Gastrocnemius medialis (tissue), 4 donors: ENCODE measurements around the gene BRCA2. TPM values are rescaled to one million over a fixed set of nuclear protein-coding genes. Genes with fewer than 3 reads are reported as not detected.

ENCODE experiments used
- ATAC-seq, 2 donors: fragments of 150-250 bp; one replicate each; pipeline ENCODE4 v1.9.1; 2016
- DNase-seq, 2 donors: peaks; one replicate each; pipeline ENCODE4 v3.0.0-alpha.2; 2019
- H3K27ac ChIP-seq, 4 donors: fragments of 200-600 bp; sonication (generic); 1 replicate in 1 of 4; 2 replicates in 3 of 4; pipeline ENCODE4 v1.5.1; 2016 to 2018; ENCODE audit warnings: mild to moderate bottlenecking in 2 of 4, moderate library complexity in 1 of 4
- H3K27me3 ChIP-seq, 3 donors: fragments of 200-600 bp; sonication (generic) in 2 of 3; 1 replicate in 1 of 3; 2 replicates in 2 of 3; pipeline versions ENCODE4 v1.5.1 to v1.6.0; 2016 to 2019; ENCODE audit warnings: mild to moderate bottlenecking in 1 of 3, moderate library complexity in 1 of 3
- H3K36me3 ChIP-seq, 2 donors: fragments of 200-600 bp; sonication (generic) in 1 of 2; one replicate each; pipeline ENCODE4 v1.5.1; 2017 to 2018
- H3K4me1 ChIP-seq, 2 donors: fragments of 200-600 bp; sonication (generic) in 1 of 2; one replicate each; pipeline ENCODE4 v1.5.1; 2016 to 2017; ENCODE audit warnings: mild to moderate bottlenecking in 2 of 2
- H3K4me3 ChIP-seq, 4 donors: fragments of 200-600 bp; sonication (generic) in 3 of 4; 1 replicate in 1 of 4; 2 replicates in 3 of 4; pipeline ENCODE4 v1.5.1; 2016 to 2019; ENCODE audit warnings: mild to moderate bottlenecking in 2 of 4
- H3K9me3 ChIP-seq, 3 donors: fragments of 200-600 bp; sonication (generic) in 2 of 3; 1 replicate in 1 of 3; 2 replicates in 2 of 3; pipeline ENCODE4 v1.5.1; 2016 to 2019
- POLR2A ChIP-seq, 2 donors: fragments of 450-650 bp; IDR thresholded peaks; one replicate each; pipeline ENCODE4 v1.6.1; 2017; ENCODE audit warnings: antibody characterized with exemption in 2 of 2, mild to moderate bottlenecking in 2 of 2, moderate library complexity in 2 of 2
- in situ Hi-C, 4 donors: fragments of 200-750 bp; cut with MboI; loops; one replicate each; pipeline versions ENCODE4 v1.15.0 to v1.8.0; 2017; ENCODE audit warnings: low sequenced_read_pairs in 4 of 4
- intact Hi-C: fragments of 100-400 bp; cut with DNase I; formaldehyde crosslinking; loops from one replicate; pipeline ENCODE4 v1.15.1; 2023; ENCODE audit warnings: low total_unique reads
- total RNA-seq, 4 donors: library from RNA; depleted of rRNA; stranded (reverse); fragments of >200 nt; gene quantifications; one replicate each; pipeline versions ENCODE4 v1.1.0 to v1.2.3, GENCODE V29; 2016
- TF ChIP-seq, protein P1 (sequence below), 5 experiments: fragments of 450-650 bp in 3 of 5; fragments of 200-600 bp in 2 of 5; sonication (generic) in 2 of 5; IDR thresholded peaks in 4 of 5; conservative IDR thresholded peaks in 1 of 5; 1 replicate in 4 of 5; 2 replicates in 1 of 5; pipeline ENCODE4 v1.5.1; 2016 to 2019; ENCODE audit warnings: antibody characterized with exemption in 5 of 5, mild to moderate bottlenecking in 3 of 5, moderate library complexity in 3 of 5

The BRCA2 gene
- total RNA-seq, 4 donors from 2014 or later, result 0.02 to 0.20 (median 0.12) TPM

DNA sequence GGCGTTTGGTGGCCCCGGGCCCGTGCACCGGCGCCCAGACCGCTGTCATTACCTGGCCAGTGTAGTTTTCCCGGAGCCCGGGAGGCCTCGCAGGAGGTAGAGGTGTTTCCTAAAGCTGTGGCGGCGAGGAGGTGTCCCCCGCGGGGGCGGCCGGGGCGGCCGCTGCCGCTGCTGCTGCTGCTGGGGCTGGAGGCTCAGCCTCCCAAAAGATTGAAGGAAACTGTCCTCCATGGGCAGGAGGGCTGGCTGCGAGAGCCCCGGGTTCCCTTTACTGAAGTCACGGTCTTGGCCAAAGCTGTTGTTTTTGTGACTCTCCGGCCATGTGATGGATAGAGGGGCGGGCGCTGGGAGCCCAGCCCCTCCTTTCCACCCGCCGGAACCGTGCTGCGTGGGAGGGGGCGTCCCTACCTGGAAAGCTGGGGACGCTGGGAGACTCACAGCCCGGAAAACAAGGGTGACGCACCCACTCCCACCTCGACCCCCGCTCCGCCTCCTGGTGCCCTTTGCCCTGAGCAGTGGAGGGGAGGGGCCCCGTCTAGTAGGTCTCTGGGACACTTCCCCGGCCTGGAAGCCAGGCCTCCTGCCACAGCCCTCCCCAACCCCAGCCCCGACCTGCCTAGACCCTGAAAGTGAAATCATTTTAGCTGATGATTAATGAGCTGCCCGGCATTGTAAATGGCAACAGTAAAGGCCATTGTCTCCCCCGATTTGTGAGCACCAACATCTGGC, 112.7 kb downstream of the BRCA2 start, which contains the start of gene N4BP2L1:
Gene N4BP2L1 (minus strand): TSS at position 279 of the 729 bp plus-strand sequence. CDS start 48 bp downstream, at position 231.
- peak; percentile 59 to 63 for DNase-seq
- intact Hi-C loops, result loop anchor here (2.0 to 5.0 kb wide), 4 partner anchors 103 to 159 kb away; partner anchors contain the start of genes BRCA2, N4BP2L2, PDS5B and ZAR1L

DNA sequence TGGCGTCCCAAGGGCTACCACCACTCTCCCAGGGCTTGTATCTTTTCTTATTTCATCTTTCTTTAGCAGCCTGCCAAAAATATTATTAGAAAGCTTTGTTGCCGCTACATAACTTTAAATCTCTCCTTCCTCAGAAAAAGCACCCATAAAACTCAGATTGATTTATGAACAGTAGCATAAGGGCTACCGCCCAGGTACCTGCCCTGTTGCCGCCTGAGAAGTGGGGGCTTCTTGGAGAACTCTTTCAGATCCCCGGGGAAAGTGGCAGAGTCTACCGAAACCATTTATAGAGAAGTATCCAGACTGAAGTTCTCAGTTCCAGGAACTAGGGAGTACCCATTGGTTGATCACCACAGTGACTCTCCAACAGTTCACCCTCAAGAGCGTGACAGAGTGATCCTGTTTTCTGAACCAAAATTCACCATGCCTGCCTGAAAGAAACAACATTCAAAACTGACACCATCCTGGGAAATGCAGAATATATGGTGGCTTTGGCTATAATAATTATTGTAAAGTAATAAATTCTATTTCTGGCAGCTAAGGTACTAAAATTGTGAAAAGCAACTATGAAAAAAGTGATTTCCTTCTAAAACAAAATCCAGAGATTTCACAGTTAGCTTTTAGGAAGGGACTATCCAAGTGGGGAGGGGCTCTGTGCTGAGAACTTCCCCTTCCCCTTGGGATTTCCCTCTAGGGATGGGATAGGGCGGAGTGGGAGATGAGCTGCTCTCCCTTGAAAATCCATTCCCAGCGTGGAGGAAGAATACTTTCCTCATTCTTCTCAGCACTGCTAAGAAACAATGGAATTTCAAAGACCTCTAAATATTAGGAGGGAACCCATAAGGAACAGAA, 113.5 kb downstream of the BRCA2 start:
- TF ChIP-seq, protein P1, sequence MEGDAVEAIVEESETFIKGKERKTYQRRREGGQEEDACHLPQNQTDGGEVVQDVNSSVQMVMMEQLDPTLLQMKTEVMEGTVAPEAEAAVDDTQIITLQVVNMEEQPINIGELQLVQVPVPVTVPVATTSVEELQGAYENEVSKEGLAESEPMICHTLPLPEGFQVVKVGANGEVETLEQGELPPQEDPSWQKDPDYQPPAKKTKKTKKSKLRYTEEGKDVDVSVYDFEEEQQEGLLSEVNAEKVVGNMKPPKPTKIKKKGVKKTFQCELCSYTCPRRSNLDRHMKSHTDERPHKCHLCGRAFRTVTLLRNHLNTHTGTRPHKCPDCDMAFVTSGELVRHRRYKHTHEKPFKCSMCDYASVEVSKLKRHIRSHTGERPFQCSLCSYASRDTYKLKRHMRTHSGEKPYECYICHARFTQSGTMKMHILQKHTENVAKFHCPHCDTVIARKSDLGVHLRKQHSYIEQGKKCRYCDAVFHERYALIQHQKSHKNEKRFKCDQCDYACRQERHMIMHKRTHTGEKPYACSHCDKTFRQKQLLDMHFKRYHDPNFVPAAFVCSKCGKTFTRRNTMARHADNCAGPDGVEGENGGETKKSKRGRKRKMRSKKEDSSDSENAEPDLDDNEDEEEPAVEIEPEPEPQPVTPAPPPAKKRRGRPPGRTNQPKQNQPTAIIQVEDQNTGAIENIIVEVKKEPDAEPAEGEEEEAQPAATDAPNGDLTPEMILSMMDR (IDR thresholded peaks at IDR 0.05 in 4 of 5, conservative IDR thresholded peaks at IDR 0.05 in 1 of 5), result no peak
- TF ChIP-seq POLR2A (IDR thresholded peaks at IDR 0.05), result no peak
- in situ Hi-C loops (no loop called here), intact Hi-C loops (loop anchor here (5.0 kb wide), 1 partner anchor 158 kb away; the partner anchor contains the start of gene PDS5B)
- no peak for ATAC-seq
- DNase-seq, result no peak
- Histone ChIP-seq H3K27me3 (no peaks in the 10 kb centered on the region), H3K9me3 (no peaks in the 10 kb centered on the region), H3K36me3 (peaks cover 0 to 4% of the 10 kb centered on the region in 2 donors), H3K27ac (peak overlapping the region; percentile 87 to 96 (median 90)), H3K4me1 (peaks cover 17 to 18% of the 10 kb centered on the region in 2 donors), H3K4me3 (peak overlapping the region; percentile 65 to 96 (median 82))

More for the DNA sequence above, 112.7 kb downstream of the BRCA2 start, which contains the start of gene N4BP2L1:
- in situ Hi-C loops, result no loop called here
- Histone ChIP-seq H3K27ac (peak within 1 kb of the TSS; percentile 87 to 96 (median 90)), H3K9me3 (no peaks in the 10 kb centered on the region), H3K27me3 (no peaks in the 10 kb centered on the region), H3K36me3 (peaks cover 0 to 1% of the 10 kb centered on the region in 2 donors), H3K4me3 (peak within 1 kb of the TSS; percentile 65 to 96 (median 82)), H3K4me1 (peaks cover 17 to 18% of the 10 kb centered on the region in 2 donors)
- TF ChIP-seq, protein P1 (IDR thresholded peaks at IDR 0.05 in 4 of 5, conservative IDR thresholded peaks at IDR 0.05 in 1 of 5), result no peak
- TF ChIP-seq POLR2A (IDR thresholded peaks at IDR 0.05), result peak; percentile 82 to 92
- peak; percentile 67 to 77 for ATAC-seq

DNA sequence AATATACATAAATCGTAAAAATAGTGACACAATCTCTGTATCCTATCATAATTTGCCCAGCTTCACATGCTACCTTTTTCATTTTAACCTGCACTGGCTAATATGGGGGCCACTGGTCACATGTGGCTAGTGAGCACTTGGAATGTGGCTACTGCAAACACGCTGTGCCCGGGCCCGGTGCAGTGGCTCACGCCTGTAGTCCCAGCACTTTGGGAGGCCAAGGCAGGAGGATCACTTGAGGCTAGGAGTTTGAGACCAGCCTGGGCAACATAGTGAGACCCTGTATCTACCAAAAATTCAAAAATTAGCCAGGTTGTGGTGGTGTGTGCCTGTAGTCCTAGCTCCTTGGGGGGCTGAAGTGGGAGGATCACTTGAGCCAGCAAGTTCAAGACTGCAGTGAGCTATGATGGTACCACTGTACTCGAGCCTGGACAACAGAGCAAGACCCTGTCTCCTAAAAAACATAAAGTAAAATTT, 114.2 kb downstream of the BRCA2 start:
- intact Hi-C loops, result loop anchor here (5.0 kb wide), 1 partner anchor 158 kb away; the partner anchor contains the start of gene PDS5B
- TF ChIP-seq, protein P1 (IDR thresholded peaks at IDR 0.05 in 4 of 5, conservative IDR thresholded peaks at IDR 0.05 in 1 of 5), result no peak
- no peak for TF ChIP-seq POLR2A (IDR thresholded peaks at IDR 0.05)
- ATAC-seq, result no peak
- Histone ChIP-seq H3K4me1 (peaks cover 17 to 18% of the 10 kb centered on the region in 2 donors), H3K27me3 (no peaks in the 10 kb centered on the region), H3K27ac (peak overlapping the region in 3 of 4 donors; percentile 87 to 90 (median 89)), H3K36me3 (peaks cover 0 to 4% of the 10 kb centered on the region in 2 donors), H3K9me3 (no peaks in the 10 kb centered on the region), H3K4me3 (no peak overlapping the region)
- in situ Hi-C loops, result no loop called here
- no peak for DNase-seq

DNA sequence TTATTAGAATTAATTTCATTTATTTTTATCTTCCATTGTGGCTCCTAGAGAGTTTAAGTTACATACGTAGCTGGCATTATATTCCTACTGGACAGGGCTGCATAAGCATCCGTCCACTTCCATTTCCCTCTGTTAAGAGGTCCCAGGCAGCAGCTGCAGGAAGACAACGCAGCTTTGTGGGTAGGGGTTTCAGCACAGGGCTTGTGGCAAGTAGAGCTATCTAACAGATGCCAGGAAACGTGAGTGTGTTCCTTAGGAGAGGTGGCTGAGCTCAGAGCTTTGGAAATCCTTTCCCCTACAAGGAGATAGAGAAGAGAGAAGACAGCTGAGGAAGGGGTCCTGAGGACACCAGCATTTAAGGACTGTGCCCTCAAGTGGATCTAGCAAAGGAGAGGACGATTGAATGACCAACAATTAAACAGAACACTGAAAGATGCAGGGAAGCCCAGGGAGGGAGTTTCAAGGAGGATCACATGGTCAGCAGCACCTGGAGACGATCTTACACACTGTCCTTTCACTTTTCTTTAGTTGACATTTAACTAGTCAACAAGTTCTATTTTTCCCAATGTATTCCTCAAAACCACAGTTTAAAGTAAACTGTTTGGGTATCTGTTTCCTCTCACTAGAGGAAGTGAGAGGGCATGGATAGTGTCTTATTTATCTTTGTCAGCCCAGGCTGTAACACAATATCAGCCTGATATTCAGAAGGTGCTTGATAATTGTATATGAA, 114.9 kb downstream of the BRCA2 start:
- Histone ChIP-seq H3K27me3 (no peaks in the 10 kb centered on the region), H3K27ac (peak overlapping the region in 1 of 4 donors; percentile 90), H3K9me3 (no peaks in the 10 kb centered on the region), H3K36me3 (peaks cover 0 to 11% of the 10 kb centered on the region in 2 donors), H3K4me1 (peaks cover 16% of the 10 kb centered on the region in 2 donors), H3K4me3 (no peak overlapping the region)
- ATAC-seq (no peak), DNase-seq (no peak)
- intact Hi-C loops, result no loop called here
- in situ Hi-C loops, result no loop called here
- TF ChIP-seq POLR2A (IDR thresholded peaks at IDR 0.05), result no peak
- TF ChIP-seq, protein P1 (IDR thresholded peaks at IDR 0.05 in 4 of 5, conservative IDR thresholded peaks at IDR 0.05 in 1 of 5), result no peak
